Ovary (tissue), 9 donors: ENCODE measurements around the gene ST6GALNAC4. TPM values are rescaled to one million over a fixed set of nuclear protein-coding genes. Genes with fewer than 3 reads are reported as not detected.

Experiments
- DNase-seq, 5 donors: peaks; one replicate each; pipeline ENCODE4 v3.0.0-alpha.2; 2019 to 2020
- H3K27ac ChIP-seq, 2 donors: fragments of 200-600 bp; one replicate each; pipeline versions ENCODE4 v1.5.1 to v1.8.0; 2019 to 2022
- H3K27me3 ChIP-seq: fragments of 200-600 bp; one replicate; pipeline ENCODE4 v1.8.0; 2022
- H3K36me3 ChIP-seq: fragments of 200-600 bp; sonication (generic); one replicate; pipeline ENCODE4 v1.5.1; 2019
- H3K4me1 ChIP-seq: one replicate; pipeline ENCODE4 v1.8.1; 2013; ENCODE audit warnings: mild to moderate bottlenecking, moderate library complexity; ENCODE audit not compliant: insufficient read depth
- H3K4me3 ChIP-seq: fragments of 200-600 bp; sonication (generic); one replicate; pipeline ENCODE4 v1.5.1; 2017
- H3K9me3 ChIP-seq, 2 donors: fragments of 200-600 bp in 1 of 2; sonication (generic) in 1 of 2; one replicate each; pipeline versions ENCODE4 v1.5.1 to v1.8.1; 2013 to 2019; ENCODE audit warnings: mild to moderate bottlenecking in 1 of 2, moderate library complexity in 1 of 2
- CTCF ChIP-seq, 3 donors: fragments of 450-650 bp in 2 of 3; fragments of 200-600 bp in 1 of 3; IDR thresholded peaks; one replicate each; pipeline versions ENCODE4 v1.5.1 to v1.8.0; 2016 to 2022; ENCODE audit warnings: antibody characterized with exemption in 3 of 3, mild to moderate bottlenecking in 1 of 3
- EP300 ChIP-seq: sonication (generic); formaldehyde crosslinking; IDR thresholded peaks from one replicate; pipeline ENCODE4 v1.6.1; 2017; ENCODE audit warnings: antibody characterized with exemption
- POLR2A ChIP-seq: fragments of 450-650 bp; IDR thresholded peaks from one replicate; pipeline ENCODE4 v1.6.1; 2017; ENCODE audit warnings: antibody characterized with exemption, mild to moderate bottlenecking, moderate library complexity
- WGBS, 3 donors: extraction: QIAGEN DNeasy Blood & Tissue Kit in 1 of 3; methylation state at CpG; one replicate each; pipeline versions ENCODE4 v1.1.5 to v1.1.7; 2013 to 2017; 5-methylcytosine and 5-hydroxymethylcytosine counted together
- intact Hi-C, 4 donors: fragments of 100-400 bp; cut with DNase I; formaldehyde crosslinking; loops; one replicate each; pipeline versions ENCODE4 v1.11.0 to v1.15.1; 2022 to 2023
- polyA plus RNA-seq, 2 donors: library from polyadenylated mRNA; stranded (reverse); fragments of 200-250 nt in 1 of 2; fragments of 350-450 nt in 1 of 2; fragmentation: Illumina TruSeq in 1 of 2; extraction: RNeasy Lipid Tissue Mini Kit (QIAGEN cat#74804) in 1 of 2; gene quantifications; one replicate each; pipeline ENCODE4 v1.2.3, GENCODE V29; 2013 to 2014
- total RNA-seq, 7 donors: library from RNA; depleted of rRNA in 2 of 7; stranded (reverse); fragments of >200 nt in 2 of 7; fragmentation: NEBNext Ultra II Directional in 3 of 7; extraction: Animal tissue kit (Norgen Biotek cat#: 25700) in 3 of 7; gene quantifications; one replicate each; pipeline versions ENCODE4 v1.1.0 to v1.2.4, GENCODE V29; 2016 to 2023
- donor health status: DM: no; HTN: no; CAD: no; lungs with moderate emphysema.
- donor health status: DM: no; HTN: no; CAD: no.
- donor health status: Bipolar disorder and iron deficiency.
- donor health status: DM: yes; HTN: yes; CAD: no.
- donor health status: DM: no; HTN: no; CAD: no.
- donor health status: DM: yes; HTN: yes; CAD: no.

The ST6GALNAC4 gene
- total and polyA plus RNA-seq, 9 donors: 2.2 to 58.4 (median 45.8) TPM

- H3K4me3 ChIP-seq: no peak overlapping the region
- H3K9me3 ChIP-seq: no peaks in the 10 kb centered on the region
- TF ChIP-seq EP300 (no peak), POLR2A (no peak), CTCF (IDR thresholded peaks at IDR 0.05) (no peak)
- H3K27ac ChIP-seq: peak overlapping the region; percentile 48 to 82
- H3K36me3 ChIP-seq: no peaks in the 10 kb centered on the region
- H3K27me3 ChIP-seq: no peaks in the 10 kb centered on the region
- no peak for DNase-seq
- intact Hi-C loops: no loop called here
- 26 to 34% (median 33%) methylated on average over 3 of the region's 3 CpGs for WGBS, 3 donors
- H3K4me1 ChIP-seq: peaks cover 57% of the 10 kb centered on the region
Measured at GRCh38 chr9:127963041-127963358, 46.2 kb upstream of the ST6GALNAC4 start.

GRCh38 chr9:127962278-127962677, 45.4 kb upstream of the ST6GALNAC4 start:
- intact Hi-C loops: no loop called here
- peaks cover 53% of the 10 kb centered on the region for H3K4me1 ChIP-seq
- no peak overlapping the region for H3K4me3 ChIP-seq
- no peaks in the 10 kb centered on the region for H3K9me3 ChIP-seq
- peak in 1 of 5 donors; percentile 25 for DNase-seq
- no peaks in the 10 kb centered on the region for H3K36me3 ChIP-seq
- no peak for TF ChIP-seq CTCF (IDR thresholded peaks at IDR 0.05)
- no peak for TF ChIP-seq POLR2A
- TF ChIP-seq EP300: no peak
- H3K27me3 ChIP-seq: no peaks in the 10 kb centered on the region
- H3K27ac ChIP-seq: peak overlapping the region in 1 of 2 donors; percentile 82
- 55 to 58% (median 57%) methylated on average over 3 of the region's 3 CpGs for WGBS, 3 donors

- no peak for TF ChIP-seq POLR2A
- TF ChIP-seq CTCF (IDR thresholded peaks at IDR 0.05): no peak
- no peak for TF ChIP-seq EP300
- peaks cover 47% of the 10 kb centered on the region for H3K4me1 ChIP-seq
- peak overlapping the region in 1 of 2 donors; percentile 82 for H3K27ac ChIP-seq
- H3K36me3 ChIP-seq: no peaks in the 10 kb centered on the region
- H3K4me3 ChIP-seq: no peak overlapping the region
- intact Hi-C loops: no loop called here
- H3K27me3 ChIP-seq: no peaks in the 10 kb centered on the region
- no peaks in the 10 kb centered on the region for H3K9me3 ChIP-seq
- WGBS, 3 donors: 92 to 94% (median 93%) methylated on average over 13 of the region's 13 CpGs
- DNase-seq: peak in 1 of 5 donors; percentile 22
Measured at GRCh38 chr9:127961613-127962155, 44.8 kb upstream of the ST6GALNAC4 start.

GRCh38 chr9:127961155-127961490, 44.3 kb upstream of the ST6GALNAC4 start:
- peaks cover 43% of the 10 kb centered on the region for H3K4me1 ChIP-seq
- H3K9me3 ChIP-seq: no peaks in the 10 kb centered on the region
- WGBS, 3 donors: 84 to 96% (median 88%) methylated on average over 2 of the region's 2 CpGs
- no peak overlapping the region for H3K4me3 ChIP-seq
- H3K36me3 ChIP-seq: no peaks in the 10 kb centered on the region
- H3K27me3 ChIP-seq: no peaks in the 10 kb centered on the region
- TF ChIP-seq POLR2A: no peak
- TF ChIP-seq CTCF (IDR thresholded peaks at IDR 0.05): no peak
- no peak for TF ChIP-seq EP300
- H3K27ac ChIP-seq: peak overlapping the region in 1 of 2 donors; percentile 82
- peak in 1 of 5 donors; percentile 25 for DNase-seq
- intact Hi-C loops: no loop called here
